K562 (cell line): ENCODE measurements around the gene COLQ. TPM values are rescaled to one million over a fixed set of nuclear protein-coding genes. Genes with fewer than 3 reads are reported as not detected.

Source experiments
- ATAC-seq: fragments of 200-7000 bp; cut with Tn5 transposase; 3 replicates; pipeline ENCODE4 v1.9.1; 2020; ENCODE audit warnings: moderate library complexity
- BruUV-seq: library from RNA; stranded (reverse); fragments of 400-500 nt; replicated peaks from 2 replicates; lab custom pipeline; 2021; lab: Mats Ljungman, UMichigan
- CTCF ChIA-PET: fragments of 300-600 bp; formaldehyde crosslinking; extraction: SDS; loops from one replicate; lab custom pipeline; 2021; ENCODE audit warnings: low intra/inter-chr PET ratio; lab: Yijun Ruan, JAX
- POLR2A ChIA-PET: fragments of 300-600, 350-650 bp; sonication (Branson Sonifier 250); formaldehyde crosslinking; extraction: SDS; loops from one replicate; lab custom pipeline; 2021; ENCODE audit warnings: antibody characterized with exemption, inconsistent platforms; lab: Yijun Ruan, JAX
- DNase-seq, 4 experiments: peaks; one replicate each; pipeline versions ENCODE4 v3.0.0 to v3.0.0-alpha.2; 2011 to 2018; ENCODE audit warnings: low spot score in 3 of 4, mixed read lengths in 3 of 4; ENCODE audit errors: extremely low read depth in 1 of 4
- FAIRE-seq: peaks from 2 replicates; lab custom pipeline; 2011; peaks lifted over from hg19 to GRCh38; lab: Jason Lieb, UNC
- H2AFZ ChIP-seq: 2 replicates; pipeline ENCODE4 v1.6.0; 2011; ENCODE audit warnings: low read depth, low read length, control low read depth, inconsistent platforms
- H3K27ac ChIP-seq: fragments of 200-600 bp; 3 replicates; pipeline ENCODE4 v1.8.0; 2011; ENCODE audit warnings: low read depth, mild to moderate bottlenecking, control low read depth, inconsistent platforms, low read length, moderate library complexity, mixed read lengths; ENCODE audit errors: extremely low read depth
- H3K27me3 ChIP-seq, 2 experiments: fragments of 300-600 bp in 1 of 2; 2 replicates in 1 of 2; 3 replicates in 1 of 2; pipeline versions ENCODE4 v1.6.0 to v1.8.0; 2011; ENCODE audit warnings: inconsistent platforms in 2 of 2, low read length in 2 of 2, mild to moderate bottlenecking in 1 of 2, mixed read lengths in 1 of 2, moderate library complexity in 1 of 2; ENCODE audit not compliant: control insufficient read depth in 2 of 2, insufficient read depth in 2 of 2
- H3K36me3 ChIP-seq: fragments of 300-600 bp; 3 replicates; pipeline ENCODE4 v1.8.0; 2011; ENCODE audit warnings: mild to moderate bottlenecking, low read length, inconsistent platforms; ENCODE audit not compliant: control insufficient read depth, insufficient read depth
- H3K4me1 ChIP-seq, 2 experiments: fragments of 200-600 bp in 1 of 2; replicated peaks in 1 of 2; 2 replicates in 1 of 2; 3 replicates in 1 of 2; pipeline versions ENCODE4 v1.5.1 to v1.8.0; 2011; ENCODE audit warnings: inconsistent platforms in 2 of 2, low read length in 2 of 2, mild to moderate bottlenecking in 1 of 2, mixed read lengths in 1 of 2, moderate library complexity in 1 of 2; ENCODE audit not compliant: control insufficient read depth in 2 of 2, insufficient read depth in 2 of 2
- H3K4me2 ChIP-seq: 2 replicates; pipeline ENCODE4 v1.6.1; 2011; ENCODE audit warnings: low read length, control low read depth, inconsistent platforms, mixed read lengths; ENCODE audit not compliant: insufficient read depth
- H3K4me3 ChIP-seq: fragments of 200-600 bp; sonication (generic), shearing (Covaris generic); 2 replicates; pipeline ENCODE4 v1.5.1; 2016; ENCODE audit warnings: control low read depth, inconsistent platforms
- H3K79me2 ChIP-seq: fragments of 200-600 bp; 3 replicates; pipeline ENCODE4 v1.8.0; 2011; ENCODE audit warnings: low read length, inconsistent platforms; ENCODE audit not compliant: control insufficient read depth, insufficient read depth
- H3K9ac ChIP-seq, 2 experiments: 2 replicates each; pipeline versions ENCODE4 v1.6.0 to v1.6.1; 2011; ENCODE audit warnings: low read depth in 2 of 2, low read length in 2 of 2, control low read depth in 1 of 2, inconsistent platforms in 1 of 2, mild to moderate bottlenecking in 1 of 2, mixed read lengths in 1 of 2; ENCODE audit not compliant: insufficient read depth in 1 of 2
- H3K9me1 ChIP-seq: one replicate; pipeline ENCODE4 v1.6.0; 2011; ENCODE audit warnings: inconsistent platforms, mild to moderate bottlenecking, low read length, moderate library complexity; ENCODE audit not compliant: control insufficient read depth, insufficient read depth
- H3K9me3 ChIP-seq: replicated peaks from 2 replicates; pipeline ENCODE4 v1.5.1; 2011; ENCODE audit warnings: low read depth, low read length, inconsistent platforms; ENCODE audit not compliant: control insufficient read depth, insufficient read depth
- H4K20me1 ChIP-seq: replicated peaks from 2 replicates; pipeline ENCODE4 v1.6.1; 2011; ENCODE audit warnings: low read length, inconsistent platforms, mixed read lengths; ENCODE audit not compliant: control insufficient read depth, insufficient read depth
- E2F5 ChIP-seq: sonication (generic); formaldehyde crosslinking; IDR thresholded peaks from 2 replicates; pipeline ENCODE4 v1.8.0; 2022; ENCODE audit warnings: mild to moderate bottlenecking, missing genetic modification reagents
- FUS ChIP-seq: fragments of 200-400 bp; formaldehyde crosslinking; optimal IDR thresholded peaks from 2 replicates; pipeline ENCODE3; 2017; ENCODE audit warnings: low read depth, low read length
- HSF4 ChIP-seq: fragments of 250-450 bp; sonication (Bioruptor Pico); IDR thresholded peaks from 2 replicates; pipeline ENCODE4 v2.1.2; 2022; ENCODE audit warnings: mild to moderate bottlenecking, moderate library complexity, borderline replicate concordance
- NRF1 ChIP-seq, 2 experiments: fragments of 450-650 bp; IDR thresholded peaks in 1 of 2; conservative IDR thresholded peaks in 1 of 2; 2 replicates each; pipeline ENCODE4 v1.6.1; 2014; ENCODE audit warnings: mild to moderate bottlenecking in 2 of 2
- SIN3A ChIP-seq, 2 experiments: fragments of 150-350 bp in 1 of 2; IDR thresholded peaks; 2 replicates each; pipeline ENCODE4 v1.6.1; 2011 to 2016; ENCODE audit warnings: borderline replicate concordance in 2 of 2, low read depth in 2 of 2, low read length in 2 of 2, mild to moderate bottlenecking in 2 of 2, moderate library complexity in 2 of 2; ENCODE audit not compliant: control insufficient read depth in 1 of 2
- TBL1XR1 ChIP-seq, 2 experiments: IDR thresholded peaks; 2 replicates each; pipeline ENCODE4 v1.6.1; 2012; ENCODE audit warnings: improper control_type of control experiment in 2 of 2, low read length in 2 of 2, mild to moderate bottlenecking in 1 of 2
- THAP7 ChIP-seq: fragments of 250-450 bp; sonication (Bioruptor Pico); IDR thresholded peaks from 2 replicates; pipeline ENCODE4 v1.5.0; 2021
- YBX1 ChIP-seq: fragments of 450-650 bp; IDR thresholded peaks from 2 replicates; pipeline ENCODE4 v1.7.1; 2016; ENCODE audit warnings: mild to moderate bottlenecking
- ZNF146 ChIP-seq: IDR thresholded peaks from one replicate; pipeline ENCODE4 v1.6.1; 2018; ENCODE audit warnings: missing compliant biosample characterization; ENCODE audit not compliant: unreplicated experiment
- ZNF232 ChIP-seq: sonication (generic); formaldehyde crosslinking; IDR thresholded peaks from 2 replicates; pipeline ENCODE4 v1.8.0; 2022; ENCODE audit warnings: mild to moderate bottlenecking, missing genetic modification reagents
- ZNF592 ChIP-seq: fragments of 450-650 bp; IDR thresholded peaks from 2 replicates; pipeline ENCODE4 v1.6.1; 2017; ENCODE audit warnings: antibody characterized with exemption, mild to moderate bottlenecking
- ZNF778 ChIP-seq: fragments of 450-650 bp; formaldehyde crosslinking; IDR thresholded peaks from 2 replicates; pipeline ENCODE4 v1.4.0; 2020; ENCODE audit warnings: mild to moderate bottlenecking, moderate library complexity
- ZNF780A ChIP-seq: fragments of 250-450 bp; sonication (Bioruptor Pico); IDR thresholded peaks from 2 replicates; pipeline ENCODE4 v1.5.0; 2021; ENCODE audit warnings: mild to moderate bottlenecking
- ZZZ3 ChIP-seq: fragments of 450-650 bp; IDR thresholded peaks from 2 replicates; pipeline ENCODE4 v1.6.1; 2016; ENCODE audit warnings: antibody characterized with exemption, mild to moderate bottlenecking, moderate library complexity
- WGBS: fragments of 100-300 bp; shearing (Covaris generic); methylation state at CpG from one replicate; pipeline ENCODE4 v1.1.6; 2016; ENCODE audit warnings: low coverage, mixed read lengths; ENCODE audit not compliant: insufficient coverage; ENCODE audit errors: missing lambda C conversion rate; 5-methylcytosine and 5-hydroxymethylcytosine counted together
- in situ Hi-C: fragments of 300-500 bp; cut with MboI; formaldehyde crosslinking; loops from 4 replicates; pipeline ENCODE4 v1.15.0; 2018; ENCODE audit warnings: inconsistent platforms, mixed read lengths
- intact Hi-C: fragments of 100-400 bp; cut with micrococcal nuclease; formaldehyde crosslinking; loops from 2 replicates; pipeline ENCODE4 v1.14.2; 2022
- polyA plus RNA-seq, 8 experiments: library from polyadenylated mRNA; depleted of rRNA in 4 of 8; stranded (reverse) in 5 of 8; unstranded in 3 of 8; fragments of >200 nt; fragmentation: Nextera tagmentation in 2 of 8; fragmentation: Illumina TruSeq in 1 of 8; extraction: Ambion mirVana in 2 of 8; extraction: Trizol in 1 of 8; gene quantifications; 2 replicates each; pipeline versions ENCODE4 v1.2.1 to v1.2.3, GENCODE V29; 2011 to 2014; ENCODE audit warnings: inconsistent platforms in 1 of 8, missing spikeins in 1 of 8
- total RNA-seq, 7 experiments: library from RNA; depleted of rRNA in 6 of 7; stranded (reverse); fragments of >200 nt in 6 of 7; fragmentation: Illumina TruSeq in 2 of 7; extraction: Trizol in 2 of 7; gene quantifications; 2 replicates each; pipeline versions ENCODE4 v1.2.1 to v1.2.3, GENCODE V29; 2011 to 2021; ENCODE audit warnings: low replicate concordance in 1 of 7

The COLQ gene
- total and polyA plus RNA-seq, 9 of the 15 experiments (the other 6 are each of a cell fraction or from before 2014, with no cell fraction given): 0.04 to 0.36 (median 0.27) TPM; not detected in 4

GRCh38 chr3:15449489-15450224 is 71.8 kb downstream of the COLQ start:
- in situ Hi-C loops: no loop called here

More at GRCh38 chr3:15449489-15450224, 71.8 kb downstream of the COLQ start:
- H3K4me1 ChIP-seq: 0 out of 5 replicates have a peak, but pooled peaks cover 0 to 3% of the 10 kb centered on the region in 2 experiments
- H2AFZ ChIP-seq: no peak overlapping the region
- CTCF ChIA-PET: interaction anchor here (0.6 kb wide), 1 partner anchor 61 kb away, joined by 4 read pairs; no protein-coding TSS in a partner anchor
- no peaks in the 10 kb centered on the region for H4K20me1 ChIP-seq
- H3K4me2 ChIP-seq: no peak overlapping the region
- ATAC-seq: no peak
- POLR2A ChIA-PET: interaction anchor here (0.7 kb wide), 1 partner anchor 25 kb away, joined by 3 read pairs; no protein-coding TSS in a partner anchor
- H3K9ac ChIP-seq: no peak overlapping the region
- WGBS: 24% methylated on average over 3 of the region's 3 CpGs
- H3K36me3 ChIP-seq: no peaks in the 10 kb centered on the region
- TF ChIP-seq HSF4 (CRISPR knock-in tag): no peak
- no peak for TF ChIP-seq SIN3A (IDR thresholded peaks at IDR 0.05; ENCODE audit: borderline replicate concordance in 2 of 2, control insufficient read depth in 1 of 2, low read depth in 2 of 2, low read length in 2 of 2)
- TF ChIP-seq ZNF778 (CRISPR knock-in tag): no peak
- TF ChIP-seq ZNF146 (CRISPR knock-in tag): no peak
- no peak for TF ChIP-seq NRF1 (conservative IDR thresholded peaks at IDR 0.05 in 1 of 2, IDR thresholded peaks at IDR 0.05 in 1 of 2)
- no peak for TF ChIP-seq ZNF780A
- TF ChIP-seq ZNF592: no peak
- no peak for TF ChIP-seq E2F5 (CRISPR knock-in tag)
- no peak for TF ChIP-seq TBL1XR1 (IDR thresholded peaks at IDR 0.05; ENCODE audit: low read length in 2 of 2)
- TF ChIP-seq ZZZ3: no peak
- TF ChIP-seq THAP7: no peak
- TF ChIP-seq YBX1: no peak
- no peak for TF ChIP-seq ZNF232 (CRISPR knock-in tag)
- TF ChIP-seq FUS: no peak
- no peak overlapping the region for H3K4me3 ChIP-seq
- no peaks in the 10 kb centered on the region for H3K79me2 ChIP-seq
- no peaks in the 10 kb centered on the region for H3K9me1 ChIP-seq
- FAIRE-seq: no peak
- H3K27ac ChIP-seq: no peak overlapping the region
- H3K9me3 ChIP-seq: no peaks in the 10 kb centered on the region
- no peaks in the 10 kb centered on the region for H3K27me3 ChIP-seq
- intact Hi-C loops: no loop called here
- BruUV-seq: no TSS peak
- no peak for DNase-seq
